Measurements from ENCODE around the gene TYW1.
"Not testable (repeated sequence)": the region's sequence is repeated elsewhere in the genome, so short reads cannot be mapped to it uniquely, and the experiment has no call there.

Gene TYW1

GRCh38 chr7:67260166-67260586 is 263.5 kb downstream of the TYW1 start:
- in situ Hi-C loops (cut with HindIII; ENCODE audit: low pct_ligation_motif_present, low pct_unique_long_range_greater_than_20kb, low sequenced_read_pairs) = not testable (repeated sequence)

GRCh38 chr7:67264000-67264399 is 267.4 kb downstream of the TYW1 start:
- not testable (repeated sequence) for DNase-seq

More at GRCh38 chr7:67260166-67260586, 263.5 kb downstream of the TYW1 start:
- DNase-seq = not testable (repeated sequence)

GRCh38 chr7:67266070-67266469 is 269.4 kb downstream of the TYW1 start:
- DNase-seq; in situ Hi-C loops (cut with HindIII; ENCODE audit: low pct_ligation_motif_present, low pct_unique_long_range_greater_than_20kb, low sequenced_read_pairs): not testable (repeated sequence)

More at GRCh38 chr7:67264000-67264399, 267.4 kb downstream of the TYW1 start:
- in situ Hi-C loops (cut with HindIII; ENCODE audit: low pct_ligation_motif_present, low pct_unique_long_range_greater_than_20kb, low sequenced_read_pairs) = not testable (repeated sequence)

GRCh38 chr7:67267914-67268313 is 271.3 kb downstream of the TYW1 start:
- in situ Hi-C loops (cut with HindIII; ENCODE audit: low pct_ligation_motif_present, low pct_unique_long_range_greater_than_20kb, low sequenced_read_pairs) = no loop called here
- DNase-seq = no peak

- DNase-seq; in situ Hi-C loops (cut with HindIII; ENCODE audit: low pct_ligation_motif_present, low pct_unique_long_range_greater_than_20kb, low sequenced_read_pairs): not testable (repeated sequence)
Measured at GRCh38 chr7:67269916-67270315, 273.3 kb downstream of the TYW1 start.

Measured in ACHN (cell line).